ENCODE results near the gene TMC3.
"Not testable (repeated sequence)": the region's sequence is repeated elsewhere in the genome, so short reads cannot be mapped to it uniquely, and the experiment has no call there.

The TMC3 gene

DNA sequence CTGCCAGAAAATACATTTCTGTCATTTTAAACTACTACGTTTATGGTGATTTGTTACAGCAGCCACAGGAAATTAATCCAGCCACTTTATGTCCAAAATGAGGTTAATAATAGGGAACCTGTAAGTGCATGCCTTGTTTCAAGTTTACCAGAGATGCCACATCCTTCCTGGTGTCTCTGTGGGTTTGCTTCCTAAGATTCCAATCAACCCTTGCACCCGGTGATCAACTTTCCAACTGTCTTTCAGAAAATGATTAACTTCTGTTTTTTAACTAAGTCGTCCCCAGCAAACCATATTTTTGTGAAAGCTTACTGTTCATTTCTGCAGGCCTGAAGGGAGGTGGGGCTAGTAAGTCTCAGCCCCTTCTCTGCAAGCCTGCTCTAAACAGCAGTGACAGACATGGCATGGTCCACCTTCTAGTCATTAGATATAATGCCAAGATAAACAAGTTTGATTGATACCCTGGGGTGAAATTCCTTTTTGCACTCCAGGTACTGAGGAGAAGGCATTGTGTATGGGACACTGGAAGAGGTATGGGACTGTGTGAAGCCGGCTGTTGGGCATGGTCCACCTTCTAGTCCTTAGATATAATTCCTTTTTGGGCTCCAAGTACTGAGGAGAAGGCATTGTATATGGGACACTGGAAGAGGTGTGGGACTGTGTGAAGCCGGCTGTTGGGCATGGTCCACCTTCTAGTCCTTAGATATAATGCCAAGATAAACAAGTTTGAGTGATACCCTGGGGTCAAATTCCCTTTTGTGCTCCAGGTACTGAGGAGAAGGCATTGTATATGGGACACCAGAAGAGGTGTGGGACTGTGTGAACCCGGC is 11.1 kb upstream of the TMC3 start:
- DNase-seq = no peak

DNA sequence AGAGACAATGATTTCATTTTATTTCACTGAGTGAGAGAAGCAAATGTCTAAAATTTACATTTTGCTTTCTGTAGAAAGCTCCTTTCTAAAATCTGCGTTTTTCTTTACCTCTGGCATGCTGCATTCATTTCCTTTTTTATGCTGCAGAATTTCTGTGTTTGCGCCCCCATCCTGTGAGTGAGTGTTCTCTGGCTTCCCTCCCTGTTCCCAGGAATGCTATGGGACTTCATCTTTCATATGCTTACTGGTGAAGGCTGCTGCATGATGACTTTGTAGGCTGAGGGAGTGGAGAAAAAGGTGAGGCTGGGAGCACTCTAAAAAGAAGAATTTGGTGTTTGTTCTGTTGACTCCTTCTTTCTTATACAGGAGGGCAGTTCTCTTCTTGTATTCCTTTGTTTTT is 7.7 kb upstream of the TMC3 start:
- no peak for DNase-seq

DNA sequence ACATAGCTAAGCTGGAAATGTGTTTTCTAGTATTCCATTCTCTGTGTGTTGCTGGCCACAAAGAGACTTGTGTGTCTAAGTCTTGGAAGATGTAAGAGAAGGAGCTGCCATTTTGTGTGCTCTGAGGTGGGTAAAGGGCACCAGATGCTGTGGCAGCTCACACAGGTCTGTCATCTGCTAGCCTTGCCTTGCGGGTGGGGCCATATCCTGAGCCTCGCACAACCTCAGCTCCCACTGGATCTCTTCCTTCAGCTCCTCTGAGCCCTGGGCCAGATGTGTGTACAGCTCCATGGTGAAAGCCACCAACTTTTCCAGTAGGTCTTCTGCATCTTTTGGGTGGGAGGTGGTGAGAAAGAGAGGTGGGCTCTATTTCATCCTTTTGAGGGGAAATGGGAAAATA is 6.7 kb upstream of the TMC3 start:
- no peak for DNase-seq

DNA sequence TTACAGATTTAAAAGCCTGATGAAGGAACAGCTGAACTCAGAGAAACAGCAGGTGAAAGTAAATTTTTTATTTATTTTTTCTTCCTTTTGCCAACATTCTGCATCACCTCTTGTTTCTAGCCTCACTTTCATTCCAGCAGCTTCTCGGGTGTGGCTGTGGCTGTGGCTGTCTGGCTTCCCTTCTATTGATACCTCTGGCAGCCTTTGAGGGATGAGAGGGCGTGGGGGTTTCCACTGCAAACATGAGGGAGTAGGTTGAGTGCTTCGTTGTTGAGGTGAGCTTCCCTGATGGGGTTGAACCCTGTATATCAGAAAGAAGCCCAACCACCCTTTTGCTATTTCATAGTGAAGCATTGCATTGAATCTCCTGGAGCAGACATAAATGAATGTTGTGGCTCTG is 6.2 kb upstream of the TMC3 start:
- DNase-seq = no peak

DNA sequence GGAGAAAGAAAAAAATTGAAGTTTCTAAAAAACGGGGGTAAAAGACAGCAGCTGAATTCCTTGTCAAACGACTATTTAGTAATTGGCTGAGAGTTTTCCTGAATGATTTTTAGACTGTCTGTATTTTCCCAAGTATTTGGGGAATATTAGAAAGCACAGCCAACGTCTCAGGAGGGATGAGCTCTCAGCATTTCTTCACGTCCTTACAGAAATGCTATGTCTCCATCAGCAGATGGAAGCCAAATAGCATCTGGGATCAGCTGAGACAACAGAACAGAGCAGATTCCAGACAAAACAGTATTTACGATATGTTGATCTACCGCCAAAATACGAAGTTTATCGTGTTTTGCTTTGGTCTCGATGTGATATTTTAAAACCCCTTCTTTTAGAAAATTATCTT is 5.3 kb upstream of the TMC3 start:
- no peak for DNase-seq

DNA sequence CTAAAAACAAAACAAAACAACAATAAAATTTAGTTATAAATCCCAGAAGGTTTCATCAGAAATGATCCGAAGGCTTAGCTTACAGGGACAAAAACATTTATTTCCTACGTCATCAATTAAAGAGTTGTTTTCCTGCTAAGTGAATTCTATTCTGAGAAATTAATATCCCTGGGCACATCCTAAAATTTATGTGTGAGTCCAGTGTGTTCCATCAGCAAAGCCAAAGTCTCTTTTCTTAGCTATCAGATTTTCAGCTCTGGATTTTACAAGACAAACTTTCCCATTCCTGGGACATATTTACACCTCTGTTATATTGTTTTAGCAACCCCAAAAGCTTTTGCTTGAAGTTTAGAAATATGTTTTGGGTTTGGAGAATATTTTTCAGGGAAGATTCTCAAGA is 4.4 kb upstream of the TMC3 start:
- no peak for DNase-seq

DNA sequence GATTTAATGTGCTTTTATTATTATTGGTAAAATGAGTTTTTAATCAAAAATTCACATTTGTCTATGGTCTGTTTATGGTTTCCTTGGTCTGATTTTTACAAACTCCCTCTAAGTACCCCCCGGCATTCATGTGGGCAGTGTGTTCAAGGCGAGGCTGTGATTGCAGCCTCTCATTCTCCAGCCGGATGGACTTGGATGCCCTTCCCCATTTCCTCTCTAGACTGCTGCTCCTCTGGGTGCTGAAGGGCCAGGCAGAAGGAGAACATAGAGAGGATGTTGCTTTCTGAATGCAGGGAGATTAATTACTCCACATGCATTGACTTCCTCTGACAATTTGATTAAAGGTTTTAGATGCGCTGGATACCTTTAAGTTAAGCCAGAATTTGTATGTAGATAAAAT is 3.9 kb upstream of the TMC3 start:
- DNase-seq = no peak

DNA sequence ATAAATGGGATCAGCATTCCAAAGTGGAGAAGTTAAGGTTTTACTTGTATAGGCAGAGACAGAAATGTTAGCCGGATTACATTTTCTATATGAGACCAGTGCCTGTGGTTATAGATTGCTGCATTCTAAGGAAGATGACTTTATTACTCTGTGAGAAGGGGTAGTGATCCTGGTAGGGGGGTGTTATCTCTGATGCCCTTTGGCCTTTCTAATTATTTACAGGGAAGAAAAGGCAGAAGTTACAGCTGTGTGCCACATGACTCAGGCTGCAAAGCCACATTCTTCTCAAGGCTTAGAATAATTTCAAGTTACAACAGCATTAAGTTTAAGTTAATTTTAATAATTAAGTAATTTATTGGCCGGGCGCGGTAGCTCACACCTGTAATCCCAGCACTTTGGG is 2.2 kb upstream of the TMC3 start:
- no peak for DNase-seq

DNA sequence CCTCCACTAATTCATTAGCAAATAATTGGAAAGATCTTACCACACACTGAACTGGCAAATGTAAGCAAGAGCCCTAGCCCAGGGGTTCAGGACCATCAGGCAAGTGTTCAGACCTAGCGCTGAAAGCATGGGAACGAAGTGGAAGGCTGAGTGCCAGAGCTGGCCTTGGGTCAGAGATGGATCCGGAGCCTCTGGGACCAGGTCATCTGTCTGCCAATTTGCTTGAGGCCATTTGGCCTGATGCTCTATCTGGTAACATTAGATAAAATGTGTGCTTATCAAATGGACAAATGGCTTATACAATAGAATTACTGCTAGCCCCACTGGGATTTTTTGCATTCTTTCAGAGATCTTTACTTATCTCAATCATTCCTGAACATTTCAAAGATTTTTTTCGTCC is 1.4 kb upstream of the TMC3 start:
- no peak for DNase-seq

DNA sequence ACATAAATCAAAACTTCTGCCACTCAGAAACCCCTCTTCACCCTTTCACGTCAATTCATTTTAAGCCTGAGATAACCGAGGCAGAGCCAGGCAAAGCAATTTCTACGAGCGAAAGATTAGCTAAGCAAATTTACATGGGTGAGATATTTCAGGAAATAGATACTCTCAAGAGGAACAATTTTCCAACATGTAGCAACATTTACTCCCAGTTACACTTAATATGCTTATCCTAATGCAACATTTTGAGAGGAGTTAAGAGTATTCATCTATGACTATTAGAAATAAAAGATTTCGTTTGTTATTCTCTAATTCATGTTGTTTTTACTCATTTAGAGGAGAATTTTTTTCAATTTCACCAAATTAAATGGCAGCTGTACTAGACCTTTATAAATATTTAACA is 837 bp downstream of the TMC3 start:
- no peak for DNase-seq

DNA sequence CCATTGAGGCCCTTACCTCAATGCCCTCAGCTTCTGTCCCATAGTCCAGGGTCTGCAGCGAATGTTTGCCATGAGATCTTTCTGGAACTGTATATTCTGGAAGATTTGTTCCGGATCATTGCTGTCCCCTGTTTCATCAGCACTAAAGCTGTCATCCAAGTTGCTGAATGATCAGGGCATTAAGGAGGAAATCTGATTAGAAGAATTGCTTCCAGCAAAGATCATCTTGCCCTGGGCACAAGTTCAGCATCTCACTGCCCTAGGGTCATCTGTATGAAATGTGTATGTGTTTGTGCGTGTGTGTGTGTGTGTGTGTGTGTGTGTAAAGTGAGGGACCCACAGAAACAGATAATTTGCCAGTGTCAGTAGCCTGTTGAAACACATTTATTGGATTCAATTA is 1.4 kb downstream of the TMC3 start:
- no peak for DNase-seq

DNA sequence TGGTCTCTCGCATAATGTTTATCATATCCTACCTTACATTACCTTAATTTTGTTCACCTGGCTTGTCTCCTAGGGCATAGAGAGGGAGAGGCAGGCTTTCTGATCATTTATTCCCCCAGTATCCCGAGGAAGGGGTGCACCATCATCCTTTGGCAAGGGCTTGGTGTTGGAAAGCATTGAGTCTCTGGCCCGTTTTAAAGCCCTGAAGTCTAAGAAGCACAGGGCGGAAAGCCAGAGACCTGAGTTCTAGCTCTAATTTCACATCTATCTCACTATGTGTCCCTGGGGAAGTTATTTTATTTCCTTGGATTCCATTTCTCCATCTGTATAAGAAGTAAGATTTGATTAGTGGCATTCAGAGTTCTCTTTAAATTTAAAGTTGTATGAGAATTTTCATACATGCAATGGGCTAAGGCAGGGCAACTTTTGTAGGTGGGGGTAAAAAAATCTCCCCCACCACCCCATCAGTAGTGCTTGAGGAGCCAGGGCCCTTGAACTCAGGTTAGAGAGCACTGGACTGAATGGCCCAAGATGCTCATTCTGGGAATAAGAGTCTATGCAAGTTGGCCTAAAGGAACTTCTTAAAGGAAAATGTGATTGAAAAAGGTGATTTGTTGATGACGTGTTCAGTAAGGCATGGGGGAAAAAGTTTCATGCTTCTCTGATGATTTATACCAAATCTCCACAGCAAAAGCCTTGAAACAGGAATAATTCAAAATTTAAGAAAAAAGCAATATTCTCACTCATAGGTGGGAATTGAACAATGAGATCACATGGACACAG is 10.1 kb downstream of the TMC3 start:
- no peak for DNase-seq

DNA sequence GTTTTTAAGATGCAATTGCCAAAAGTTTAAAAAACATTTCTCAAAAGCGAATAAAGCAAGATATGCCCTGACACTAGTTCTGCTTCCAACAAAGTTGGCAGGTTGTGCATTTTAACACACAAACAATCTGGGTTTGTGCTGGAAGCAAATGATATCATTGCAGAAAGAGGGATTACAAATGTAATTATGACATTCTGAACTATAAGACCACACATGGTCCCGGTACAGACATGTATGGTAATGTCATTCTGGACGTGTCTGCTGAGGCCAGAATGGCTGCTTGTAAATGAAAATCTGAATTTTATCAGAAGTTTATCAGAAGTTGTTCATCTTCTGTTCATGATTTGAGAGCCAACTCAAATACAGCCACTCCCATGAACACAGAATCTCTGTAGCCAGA is 10.7 kb downstream of the TMC3 start:
- no peak for DNase-seq

DNA sequence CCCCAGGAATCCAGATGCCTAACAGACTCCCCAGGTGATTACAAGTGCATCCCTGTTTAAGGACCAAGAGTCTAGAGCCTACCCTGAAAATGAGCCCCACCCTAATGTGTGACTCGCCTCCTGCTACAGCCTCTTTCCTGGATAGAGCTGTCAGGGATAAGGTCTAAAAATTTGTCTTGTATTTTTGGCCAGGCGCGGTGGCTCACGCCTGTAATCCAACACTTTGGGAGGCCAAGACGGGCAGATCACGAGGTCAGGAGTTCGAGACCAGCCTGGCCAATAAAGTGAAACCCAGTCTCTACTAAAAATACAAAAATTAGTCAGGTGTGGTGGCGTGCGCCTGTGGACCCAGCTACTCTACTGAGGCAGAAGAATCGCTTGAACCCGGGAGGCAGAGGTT is 11.2 kb downstream of the TMC3 start:
- DNase-seq = no peak

DNA sequence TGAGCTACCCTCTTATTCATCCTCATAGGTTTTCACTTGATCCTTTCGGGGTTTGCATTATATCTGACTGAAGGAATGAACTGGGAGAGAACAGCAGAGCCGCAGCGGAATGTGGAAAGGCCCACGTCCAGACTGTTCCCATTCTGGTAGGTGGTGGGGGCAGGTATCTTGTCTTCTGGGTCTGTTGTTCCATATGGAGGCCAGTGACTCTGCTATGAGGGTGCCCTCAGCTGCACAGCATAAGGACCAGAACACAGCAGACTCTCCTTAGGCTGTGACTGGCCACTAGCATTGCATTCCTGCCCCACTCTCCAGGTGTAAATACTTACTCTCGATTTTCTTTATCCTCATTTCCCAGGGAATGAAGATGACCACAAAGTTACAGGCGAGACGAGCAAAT is 12.1 kb downstream of the TMC3 start:
- DNase-seq = no peak

DNA sequence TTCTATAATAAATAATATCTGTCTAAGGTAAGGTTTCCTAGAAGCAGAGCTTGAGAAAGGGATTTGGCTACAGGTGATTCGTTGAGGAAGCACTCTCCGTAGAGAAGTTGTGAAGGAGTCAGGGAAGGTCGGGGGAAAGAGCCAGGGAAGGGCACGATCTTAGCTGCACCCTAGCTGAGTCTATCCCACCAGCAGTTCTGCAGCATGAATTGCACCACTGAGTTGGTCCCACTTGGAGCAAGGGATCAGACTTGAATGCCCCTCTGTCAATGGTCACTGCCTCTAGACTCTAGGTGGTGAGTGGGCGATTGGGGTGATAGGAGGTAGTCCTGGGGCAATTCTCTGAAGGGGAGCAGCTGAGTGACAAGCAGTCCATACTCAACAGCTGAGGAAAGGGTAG is 13.5 kb downstream of the TMC3 start:
- no peak for DNase-seq

DNA sequence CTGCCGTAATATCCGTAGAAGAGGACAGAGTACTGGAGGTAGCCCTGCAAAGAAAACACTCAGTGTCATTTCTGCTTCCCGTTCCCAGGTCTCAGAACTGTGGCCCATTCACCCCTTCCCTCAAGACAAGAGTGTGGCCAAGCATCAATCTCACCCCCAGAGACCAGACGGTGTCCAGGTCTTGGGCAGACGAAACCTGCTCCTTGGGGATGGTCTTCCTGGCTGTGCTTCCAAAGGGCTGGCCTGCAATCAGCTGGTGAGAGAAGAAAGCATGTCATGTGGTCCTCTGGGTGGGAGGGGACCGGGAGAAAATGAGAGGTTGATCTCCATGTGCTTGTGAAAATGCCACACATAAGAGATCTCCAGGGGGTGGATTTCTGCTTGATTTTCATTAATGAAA is 15.8 kb downstream of the TMC3 start:
- no peak for DNase-seq

DNA sequence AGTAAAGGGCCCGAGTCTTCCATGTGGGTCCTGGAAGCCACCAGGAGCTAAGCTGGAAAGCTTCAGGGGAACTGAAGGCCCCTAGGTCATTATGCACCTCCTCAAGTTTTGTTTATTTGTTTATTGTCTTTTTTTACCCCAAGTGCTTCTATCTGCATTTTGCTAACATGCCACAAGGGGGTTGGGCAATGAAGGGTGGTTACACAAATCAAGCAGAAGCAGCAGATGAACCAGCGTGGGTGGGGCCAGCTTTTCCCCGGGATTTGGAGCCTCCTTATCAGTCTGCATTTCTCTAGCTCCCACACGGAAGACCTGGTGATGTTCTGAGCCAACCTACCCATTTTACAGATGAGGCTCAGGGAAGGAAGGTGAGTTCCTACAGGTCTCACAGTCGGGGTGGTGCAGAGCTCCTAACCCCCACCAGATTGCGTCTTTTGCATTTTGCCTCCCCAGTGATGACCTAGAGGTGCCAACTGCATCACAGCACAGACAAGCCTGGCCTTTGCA is 16.8 kb downstream of the TMC3 start:
- DNase-seq = no peak

DNA sequence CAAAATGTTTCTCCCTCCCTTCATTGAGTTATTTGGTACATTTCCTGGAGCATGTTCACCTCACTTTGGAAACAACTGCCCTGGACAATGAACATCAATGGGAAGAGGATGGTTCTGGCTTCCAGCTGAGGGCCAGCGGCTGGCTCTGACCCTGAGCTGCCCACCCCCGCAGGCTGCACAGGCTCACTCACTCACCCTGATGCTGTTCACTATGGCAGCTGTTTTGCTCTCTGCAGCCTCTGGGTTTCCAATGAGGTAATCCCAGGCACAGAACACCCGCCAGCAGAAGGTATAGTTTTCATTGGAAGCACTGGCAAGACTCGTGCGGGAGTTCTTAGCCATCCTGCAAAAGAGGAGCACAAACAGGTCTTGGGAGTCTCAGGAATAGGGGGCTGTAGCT is 17.8 kb downstream of the TMC3 start:
- DNase-seq = no peak

DNA sequence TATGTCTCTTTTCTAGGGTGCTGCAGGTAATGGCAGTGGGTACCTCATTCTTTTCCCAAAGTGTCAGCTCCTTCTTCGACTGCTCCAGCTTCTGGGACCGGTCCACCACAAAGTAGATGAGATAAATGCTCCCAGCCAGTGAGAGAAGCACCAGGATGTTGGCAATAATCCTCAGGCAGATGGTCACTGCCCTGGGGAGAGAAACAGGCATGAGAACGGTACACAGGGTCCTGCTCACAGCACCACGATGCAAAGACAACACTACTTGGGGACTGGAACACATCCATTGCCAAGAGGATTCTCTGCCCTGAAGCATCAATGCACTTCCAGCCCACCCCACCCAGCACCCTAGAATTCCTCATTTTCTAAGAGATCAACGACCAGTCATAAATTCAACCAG is 22.4 kb downstream of the TMC3 start:
- no peak for DNase-seq

DNA sequence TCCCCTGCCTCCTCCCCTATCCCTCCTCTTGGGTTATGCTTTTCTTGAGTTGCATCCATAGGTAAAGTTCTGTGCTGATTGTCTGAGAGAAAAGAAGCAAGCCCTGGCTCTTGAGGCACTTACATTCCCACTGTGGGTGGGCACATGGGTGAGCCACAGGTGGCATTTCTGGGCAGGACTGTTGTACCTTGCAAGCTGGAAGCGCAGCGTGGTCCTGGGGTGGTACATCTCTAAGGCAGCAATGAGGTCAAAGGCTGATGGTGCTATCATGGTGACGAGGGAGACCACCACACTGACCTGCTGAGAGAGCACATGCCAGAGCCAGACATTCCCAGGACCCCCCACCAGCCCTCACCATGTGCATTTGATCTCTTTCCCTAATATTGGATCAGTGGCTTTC is 24.7 kb downstream of the TMC3 start:
- DNase-seq = no peak

DNA sequence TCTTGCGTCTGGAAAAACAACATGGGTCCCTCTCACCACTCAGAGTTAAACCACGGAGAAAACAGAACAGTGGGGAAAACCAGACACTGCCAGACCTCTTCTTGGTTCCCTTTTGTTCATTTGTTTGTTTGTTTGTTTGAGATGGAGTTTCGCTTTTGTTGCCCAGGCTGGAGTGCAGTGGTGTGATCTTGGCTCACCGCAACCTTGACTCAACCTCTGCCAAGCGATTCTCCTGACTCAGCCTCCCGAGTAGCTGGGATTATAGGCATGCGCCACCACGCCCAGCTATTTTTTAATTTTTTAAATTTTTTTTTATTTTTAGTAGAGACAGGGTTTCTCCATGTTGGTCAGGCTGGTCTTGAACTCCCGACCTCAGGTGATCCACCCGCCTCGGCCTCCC is 25.3 kb downstream of the TMC3 start:
- not testable (repeated sequence) for DNase-seq

DNA sequence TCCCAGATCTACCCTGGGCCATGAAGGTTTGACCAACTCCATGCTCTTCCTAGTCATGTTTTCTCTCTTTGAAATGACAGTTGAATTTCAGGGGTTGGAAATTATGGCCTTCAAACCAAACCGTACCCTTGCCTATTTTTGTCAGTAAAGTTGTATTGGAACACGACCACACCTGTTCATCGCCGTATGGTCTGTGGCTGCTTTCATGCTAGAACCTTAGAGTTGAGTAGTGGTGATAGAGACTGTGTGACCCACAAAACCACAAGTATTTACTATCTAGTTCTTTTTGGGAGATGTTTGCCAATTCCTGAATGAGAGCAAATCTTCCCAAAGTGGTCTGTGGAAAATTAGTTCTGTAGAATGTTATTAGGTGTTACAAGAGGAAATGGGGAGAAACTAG is 26.1 kb downstream of the TMC3 start:
- no peak for DNase-seq

DNA sequence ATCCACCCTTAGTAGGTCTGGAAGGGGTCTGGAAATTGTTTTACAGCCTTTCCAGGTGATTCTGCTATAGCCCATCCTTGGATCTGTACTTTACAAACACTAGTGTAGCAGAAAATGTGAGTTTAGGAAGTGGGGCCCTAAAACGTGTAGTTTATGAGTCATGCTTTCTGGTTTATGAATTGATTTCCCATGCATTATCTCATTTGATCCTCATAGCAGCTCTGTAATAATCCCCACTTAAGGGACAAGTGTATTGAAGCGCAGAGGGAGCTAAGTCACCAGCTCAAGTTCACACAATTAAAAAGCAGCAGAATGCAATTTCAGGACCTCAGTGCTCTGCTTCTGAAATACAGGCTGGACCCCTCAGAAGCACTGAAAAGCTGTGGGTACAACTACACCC is 27.4 kb downstream of the TMC3 start:
- no peak for DNase-seq

DNA sequence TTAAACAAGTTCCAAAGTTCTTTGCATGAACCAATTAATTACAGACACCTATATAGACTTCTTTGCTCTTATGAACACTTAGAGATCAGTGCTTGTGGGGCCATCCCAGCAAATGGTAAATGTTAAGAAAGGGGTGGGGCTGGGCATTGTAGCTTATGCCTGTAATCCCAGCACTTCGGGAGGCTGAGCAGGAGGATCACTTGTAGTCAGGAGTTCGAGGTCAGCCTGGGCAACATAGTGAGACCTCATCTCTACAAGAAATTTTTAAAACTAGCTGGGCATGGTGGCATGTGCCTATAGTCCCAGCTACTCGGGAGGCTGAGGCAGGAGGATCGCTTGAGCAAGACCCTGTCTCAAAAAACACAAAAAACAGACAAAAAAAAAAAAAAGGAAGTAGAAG is 30.6 kb downstream of the TMC3 start:
- no peak for DNase-seq
